Effector CD4-positive, alpha-beta T cell (primary cell): ENCODE results near the gene PATZ1.
"Not testable (repeated sequence)": the region's sequence is repeated elsewhere in the genome, so short reads cannot be mapped to it uniquely, and the experiment has no call there.

Experiments used
- DNase-seq: peaks from one replicate; pipeline ENCODE4 v3.0.0-alpha.2; 2020

PATZ1 gene

DNA sequence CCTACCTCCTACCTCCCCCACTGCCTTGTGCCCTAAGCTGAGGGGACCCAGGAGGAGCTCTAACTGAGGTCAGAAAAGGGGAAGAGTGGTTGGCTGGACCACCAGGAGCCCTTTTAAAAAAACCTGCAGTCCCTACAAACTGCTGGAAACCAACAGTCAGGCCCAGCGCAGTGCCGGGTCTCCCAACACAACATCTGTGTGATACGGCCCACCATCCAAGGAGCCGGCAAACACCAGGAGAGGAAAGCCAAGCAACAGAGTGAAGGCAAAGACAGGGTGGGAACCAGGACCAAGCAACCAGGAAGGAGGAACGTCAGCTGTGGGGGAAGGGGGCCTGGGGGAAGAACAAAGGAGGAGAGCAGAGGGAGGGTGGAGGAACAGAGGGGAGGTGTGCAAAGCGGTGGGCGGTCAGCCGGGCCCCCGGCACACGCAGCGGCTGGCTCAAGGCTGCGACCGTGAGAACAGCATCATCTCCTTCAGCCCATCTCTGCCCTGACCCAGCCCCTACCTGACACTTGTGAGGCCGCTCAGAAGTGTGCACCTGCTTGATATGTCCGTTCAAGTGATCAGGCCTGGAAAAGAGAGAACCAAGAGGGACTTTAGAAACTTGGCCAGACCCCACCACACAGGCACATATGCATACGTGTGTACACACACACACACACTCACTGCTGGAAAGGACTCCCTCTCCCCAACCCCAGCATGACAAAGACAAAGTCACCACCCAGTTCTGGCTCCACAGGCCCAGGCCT is 3.6 kb downstream of the PATZ1 start:
- no peak for DNase-seq

DNA sequence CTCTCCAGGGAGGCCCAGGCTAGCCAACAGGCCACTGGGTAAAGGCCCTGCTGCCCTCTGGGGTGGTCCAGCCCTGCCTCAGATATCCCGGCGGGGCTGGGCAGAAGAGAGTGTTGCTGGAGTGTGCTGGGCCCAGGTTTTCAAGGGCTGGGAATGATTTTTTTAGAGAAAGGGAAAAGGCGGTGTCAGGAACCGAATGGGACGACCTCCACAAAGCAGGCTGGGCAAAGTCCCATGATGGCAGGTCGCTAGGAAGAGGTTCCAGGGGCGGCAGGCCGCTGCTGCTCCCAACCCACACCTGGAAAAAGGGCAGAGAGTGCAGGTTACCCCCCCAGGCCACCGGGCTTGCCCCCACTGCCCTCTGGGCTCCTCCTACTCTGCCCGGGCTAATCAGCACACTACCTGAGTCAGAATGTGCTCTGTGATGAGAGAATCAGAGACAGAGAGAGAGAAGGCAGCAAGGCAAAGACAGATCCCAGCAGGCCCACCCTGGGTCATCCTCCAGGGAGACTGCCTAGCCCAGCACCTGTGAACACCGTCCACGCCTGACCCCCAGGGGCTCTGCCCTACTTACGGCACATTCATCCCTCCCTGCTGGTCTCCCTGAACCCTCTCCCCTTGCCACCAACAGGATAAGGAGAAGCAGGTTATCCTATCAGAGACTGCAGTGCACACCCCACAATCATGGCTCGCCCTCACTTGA is 4.6 kb downstream of the PATZ1 start:
- no peak for DNase-seq

DNA sequence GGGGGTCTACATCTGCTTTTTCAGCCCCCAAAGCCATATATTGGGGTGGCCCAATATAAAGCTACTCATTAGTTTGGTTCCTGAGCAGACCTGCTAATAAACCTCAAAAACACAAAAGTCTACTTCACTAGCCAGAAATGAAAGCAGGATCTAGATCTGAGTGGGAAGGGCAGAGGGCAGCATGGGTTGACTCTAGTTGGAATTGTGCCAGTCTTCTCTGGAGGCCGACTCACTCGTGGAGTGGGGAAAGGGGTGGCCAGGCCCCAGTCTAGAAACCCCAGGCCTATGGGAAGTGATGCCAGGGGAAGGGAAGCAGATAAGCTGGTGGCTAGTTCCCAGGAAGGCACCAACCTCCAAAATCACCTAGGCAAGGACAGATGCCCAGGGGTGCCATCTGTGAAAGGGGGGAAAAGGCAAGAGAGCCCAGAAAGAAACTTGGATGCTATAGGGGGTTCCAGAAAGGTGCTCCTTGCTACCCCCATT is 5.3 kb downstream of the PATZ1 start:
- no peak for DNase-seq

DNA sequence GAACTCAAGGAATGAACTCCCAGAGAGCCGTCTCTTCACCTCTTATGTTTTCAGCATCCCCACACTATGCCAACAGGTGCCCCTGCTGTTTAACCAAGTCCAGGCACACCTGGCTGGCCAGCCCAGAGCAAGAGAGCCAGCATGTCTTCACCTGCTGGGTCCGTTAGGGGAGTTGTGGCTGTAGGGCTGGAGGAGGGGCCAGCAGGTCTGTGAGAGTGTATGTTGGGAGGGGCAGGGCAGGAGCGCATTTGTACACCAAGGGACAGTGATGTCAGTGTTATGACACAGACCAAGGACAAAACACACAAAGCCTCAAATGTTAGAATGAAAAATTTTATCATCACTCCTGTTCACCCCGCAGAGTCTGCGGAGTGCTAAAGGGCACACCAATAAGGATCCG is 5.8 kb downstream of the PATZ1 start:
- DNase-seq: no peak

DNA sequence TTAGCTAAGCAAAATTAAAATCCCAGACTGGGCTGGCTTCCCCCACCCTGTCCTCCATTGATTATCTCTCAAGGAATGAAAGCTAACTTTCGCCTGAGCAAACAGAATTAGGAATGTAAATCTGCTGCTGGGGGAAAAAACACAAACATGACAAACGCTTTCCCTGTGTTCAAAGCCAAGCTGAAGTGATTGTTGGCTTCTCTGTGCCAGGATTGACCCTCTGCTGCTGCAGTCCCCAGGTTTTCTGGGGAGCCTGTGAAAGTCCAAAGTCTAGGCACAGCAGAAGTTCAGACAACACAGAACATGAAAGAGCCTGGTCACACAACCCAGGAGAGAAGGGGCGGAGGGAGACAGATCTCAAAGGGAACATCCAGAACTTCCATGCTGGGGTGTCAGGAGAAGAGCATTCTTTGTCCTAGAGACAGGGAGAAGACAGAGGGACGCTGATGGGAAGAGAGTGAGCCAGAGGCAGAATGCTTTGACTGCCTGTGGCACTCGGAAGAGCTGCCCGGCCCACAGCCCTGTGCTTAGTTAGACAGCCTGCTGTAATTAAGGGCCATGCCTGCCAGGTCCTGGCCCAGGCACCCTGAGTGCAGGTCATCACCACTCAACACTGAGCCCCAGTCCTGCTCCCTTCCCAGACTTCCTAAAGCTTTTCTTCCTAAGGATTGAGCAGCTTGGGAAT is 6.9 kb downstream of the PATZ1 start:
- DNase-seq: no peak

DNA sequence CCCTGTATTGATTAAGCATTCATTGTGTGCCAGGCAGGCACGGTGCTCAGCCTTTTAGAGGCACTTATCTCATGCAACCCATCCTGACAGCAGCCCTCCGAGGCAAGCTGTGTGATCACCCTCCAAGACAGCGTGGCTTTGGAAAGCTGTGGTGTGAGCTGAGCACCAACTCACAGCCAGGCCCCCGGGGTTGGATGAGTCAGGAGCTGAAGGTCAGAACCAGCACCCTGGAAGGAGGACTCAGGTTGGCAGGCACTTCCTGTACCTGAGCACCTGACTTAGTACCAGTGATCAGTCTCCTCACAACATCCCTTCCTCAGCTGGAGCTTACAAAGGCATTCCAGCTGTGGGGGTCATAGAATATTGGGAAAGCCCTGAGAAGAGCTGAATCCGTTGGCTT is 9.0 kb downstream of the PATZ1 start:
- no peak for DNase-seq

DNA sequence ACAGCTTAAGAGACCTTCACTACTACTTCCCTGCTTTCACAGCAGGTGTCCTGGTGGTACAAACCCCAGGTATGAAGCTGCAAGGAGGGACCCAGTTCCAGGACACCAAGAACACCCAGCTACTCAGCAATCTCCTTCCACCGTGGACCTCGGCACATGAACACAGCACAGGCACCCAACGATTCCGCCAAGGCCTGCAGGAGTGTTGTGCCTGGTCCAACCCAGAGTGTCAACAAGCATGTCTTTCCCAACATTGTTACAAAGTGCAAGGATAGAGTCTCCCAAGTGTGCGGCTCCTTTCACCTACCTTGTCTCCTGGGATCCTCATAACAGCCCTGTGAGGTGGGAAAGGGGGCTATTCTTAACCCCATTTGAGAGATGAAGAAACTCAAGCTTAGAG is 11.8 kb downstream of the PATZ1 start:
- no peak for DNase-seq

DNA sequence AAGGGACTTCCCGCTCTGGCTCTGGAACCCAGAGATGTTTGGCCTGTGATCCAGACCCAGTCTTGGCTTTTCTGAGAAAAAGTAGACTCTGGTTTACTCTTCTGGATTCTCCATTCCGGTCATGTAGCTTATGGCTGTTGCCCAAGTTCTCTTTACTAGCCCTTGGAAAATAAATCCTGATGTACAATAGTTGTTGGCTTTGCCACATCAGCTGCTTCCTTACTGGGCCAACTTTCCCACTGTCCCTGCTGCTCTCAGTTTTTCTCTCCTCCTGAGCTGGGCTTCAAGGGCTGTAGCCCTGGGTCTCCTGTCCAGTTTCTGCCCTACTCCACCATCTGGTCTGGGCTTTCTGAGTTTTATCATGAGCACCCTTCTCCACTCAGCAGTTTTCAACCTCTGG is 12.5 kb downstream of the PATZ1 start:
- DNase-seq: no peak

DNA sequence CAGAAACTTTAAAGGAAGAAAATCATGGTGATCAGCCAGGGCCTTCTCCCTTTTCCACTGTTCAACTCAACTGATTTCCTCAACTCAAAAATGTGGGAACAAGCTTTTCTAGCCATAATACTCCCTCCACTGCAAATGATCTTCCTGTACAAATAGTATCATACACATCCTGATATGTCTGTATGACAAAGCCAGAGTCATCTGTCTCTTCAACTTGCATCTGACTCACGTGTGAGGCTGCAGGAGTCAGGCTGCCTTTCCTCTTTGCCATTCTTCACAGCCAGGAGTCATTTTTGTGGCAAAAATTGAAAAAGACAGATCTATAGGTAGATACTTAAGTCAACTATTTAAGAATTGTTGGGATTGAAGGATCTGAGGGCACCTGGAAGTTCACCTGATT is 13.3 kb downstream of the PATZ1 start:
- DNase-seq: no peak

DNA sequence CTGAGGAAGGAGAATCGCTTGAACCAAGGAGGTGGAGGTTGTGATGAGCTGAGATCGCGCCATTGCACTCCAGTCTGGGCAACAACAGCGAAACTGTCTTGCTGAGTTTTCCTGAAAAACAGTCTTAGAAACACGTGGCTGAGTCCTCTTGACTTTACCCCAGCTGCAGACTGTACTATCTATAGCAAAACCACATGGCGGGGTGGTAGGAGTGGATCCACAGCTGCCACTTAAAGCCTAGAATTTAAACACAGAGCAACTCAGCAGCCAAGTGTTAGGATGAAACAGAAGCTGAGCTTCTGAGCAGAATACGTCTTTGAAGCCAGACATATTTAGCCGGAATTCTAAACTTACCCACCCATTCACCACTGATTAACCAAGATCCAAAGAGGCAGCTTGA is 14.1 kb downstream of the PATZ1 start:
- no peak for DNase-seq

DNA sequence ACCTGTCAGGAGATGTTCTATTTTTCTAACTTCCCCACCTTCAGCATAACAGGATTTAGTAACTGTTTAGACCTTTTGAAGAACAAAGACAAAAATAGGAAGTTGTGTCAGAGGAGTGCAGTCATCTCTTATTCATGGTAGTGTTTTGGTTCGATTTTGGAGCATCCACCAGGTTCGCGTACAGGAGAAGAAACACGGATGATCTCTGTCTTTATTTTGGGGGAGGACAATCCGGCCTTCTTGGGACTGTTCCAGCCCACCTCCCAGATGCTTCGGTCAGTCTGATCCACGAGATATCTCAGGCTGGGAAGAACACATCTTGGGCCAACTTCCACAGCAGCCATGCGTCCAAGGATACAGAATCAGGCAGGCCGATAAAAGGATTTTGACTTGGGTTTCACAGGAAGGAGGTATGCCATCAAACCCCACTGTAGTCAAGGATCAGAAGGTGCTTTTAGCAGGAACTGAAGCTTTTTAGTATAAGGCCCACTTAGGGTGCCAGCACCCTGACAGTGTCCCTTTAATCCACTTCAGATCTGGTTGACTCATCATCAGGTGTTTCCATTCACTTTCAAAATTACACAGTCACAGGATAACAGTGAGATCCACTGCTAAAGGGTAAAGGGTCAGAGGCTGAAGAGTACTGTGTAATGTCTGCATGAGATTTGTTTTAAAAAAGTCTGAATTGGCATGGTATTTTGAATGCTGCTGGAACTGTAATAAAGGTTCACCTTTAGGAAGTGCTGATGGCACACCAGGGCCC is 16.5 kb downstream of the PATZ1 start:
- DNase-seq: no peak

DNA sequence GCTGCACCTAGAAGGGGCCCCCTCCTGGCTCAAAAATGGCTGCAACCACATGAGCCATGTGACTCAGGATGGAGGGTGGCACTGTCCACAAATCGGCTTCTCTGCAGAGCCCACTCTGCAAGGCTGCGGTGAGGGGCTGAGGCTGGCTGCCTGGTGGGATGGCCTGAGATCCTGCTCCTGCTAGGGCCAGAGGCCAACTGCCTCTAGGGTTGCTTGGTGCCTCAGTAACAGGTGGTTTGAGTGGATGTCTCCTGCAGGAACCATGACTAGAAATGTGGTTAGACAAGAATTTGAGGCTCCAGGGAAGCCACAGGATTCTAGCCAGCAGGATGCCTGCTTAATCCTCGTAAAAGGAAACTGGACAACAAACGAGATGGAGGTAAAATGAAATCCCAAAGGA is 17.1 kb downstream of the PATZ1 start:
- no peak for DNase-seq

DNA sequence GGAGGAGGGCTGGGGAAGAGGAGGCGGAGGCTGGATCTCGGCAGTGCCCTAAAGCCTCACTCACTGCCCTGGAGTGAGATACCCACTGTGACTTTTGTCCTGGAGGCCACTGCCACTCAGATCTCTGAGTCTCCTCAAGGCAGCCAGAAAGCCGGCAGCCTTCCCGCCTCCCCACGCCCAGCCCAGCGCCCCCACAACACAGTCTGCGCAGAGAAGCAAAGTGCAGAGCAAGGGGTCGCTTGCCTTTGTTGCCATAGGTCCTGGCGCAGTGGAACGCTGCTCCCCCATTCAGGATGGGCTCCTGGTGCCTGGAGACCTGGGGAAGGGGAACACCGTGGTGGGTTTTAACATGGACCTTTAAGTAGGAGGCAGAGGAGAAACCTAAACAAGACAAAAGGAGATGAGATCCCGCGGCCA is 17.6 kb downstream of the PATZ1 start:
- no peak for DNase-seq

DNA sequence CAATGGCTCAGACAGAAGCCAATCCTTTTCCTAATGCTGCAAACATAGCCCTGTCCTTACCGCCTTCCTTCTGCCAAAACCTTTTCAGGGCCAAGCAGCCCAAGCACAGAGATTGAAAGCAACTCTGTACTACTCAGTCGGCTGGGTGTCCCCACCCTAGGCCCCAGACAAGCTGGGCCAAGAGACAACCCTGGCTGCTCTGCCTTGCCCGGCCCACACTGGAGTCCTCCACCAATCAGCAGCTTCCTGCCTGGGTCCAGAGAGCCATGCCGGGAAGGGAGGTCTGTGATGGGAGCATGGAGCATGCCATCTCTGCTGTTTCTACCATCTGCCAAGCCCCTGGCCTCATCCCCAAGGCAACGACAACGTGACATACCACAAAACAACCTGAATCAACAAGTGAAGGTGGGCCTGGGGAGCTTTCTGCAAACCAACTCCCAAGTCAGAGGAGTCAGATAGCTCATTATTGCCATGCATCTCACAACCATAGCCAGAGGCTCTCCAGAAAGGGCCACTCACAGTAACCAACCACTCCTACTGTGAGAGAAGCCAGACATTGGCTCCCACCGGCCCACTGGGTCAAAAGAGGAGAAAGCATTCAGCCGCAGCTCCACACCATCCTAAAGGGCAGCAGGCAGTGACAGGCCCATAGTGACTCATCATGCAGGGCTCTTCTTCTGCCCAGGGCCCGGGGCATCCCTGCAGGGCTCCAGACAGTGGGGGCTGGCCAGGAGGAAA is 18.2 kb downstream of the PATZ1 start:
- DNase-seq: no peak

DNA sequence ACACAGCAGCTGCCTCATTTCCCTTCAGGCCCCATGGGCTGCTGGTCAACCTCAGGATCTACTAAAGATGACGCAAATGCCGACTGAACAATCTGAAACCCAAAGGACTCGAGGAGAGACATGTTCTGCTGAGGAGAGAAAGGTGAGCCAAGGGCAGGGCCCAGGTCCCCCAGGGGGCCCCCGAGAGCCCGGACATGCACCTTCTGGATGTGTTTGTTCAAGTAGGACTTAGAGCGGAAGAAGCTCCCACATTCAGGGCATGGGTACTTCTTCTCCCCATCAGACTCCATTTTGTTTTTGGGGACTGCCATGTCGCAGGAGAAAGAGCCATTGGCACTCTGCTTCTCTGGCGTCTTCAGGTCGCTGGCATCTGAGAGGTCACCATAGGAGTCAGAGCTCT is 19.3 kb downstream of the PATZ1 start:
- no peak for DNase-seq

DNA sequence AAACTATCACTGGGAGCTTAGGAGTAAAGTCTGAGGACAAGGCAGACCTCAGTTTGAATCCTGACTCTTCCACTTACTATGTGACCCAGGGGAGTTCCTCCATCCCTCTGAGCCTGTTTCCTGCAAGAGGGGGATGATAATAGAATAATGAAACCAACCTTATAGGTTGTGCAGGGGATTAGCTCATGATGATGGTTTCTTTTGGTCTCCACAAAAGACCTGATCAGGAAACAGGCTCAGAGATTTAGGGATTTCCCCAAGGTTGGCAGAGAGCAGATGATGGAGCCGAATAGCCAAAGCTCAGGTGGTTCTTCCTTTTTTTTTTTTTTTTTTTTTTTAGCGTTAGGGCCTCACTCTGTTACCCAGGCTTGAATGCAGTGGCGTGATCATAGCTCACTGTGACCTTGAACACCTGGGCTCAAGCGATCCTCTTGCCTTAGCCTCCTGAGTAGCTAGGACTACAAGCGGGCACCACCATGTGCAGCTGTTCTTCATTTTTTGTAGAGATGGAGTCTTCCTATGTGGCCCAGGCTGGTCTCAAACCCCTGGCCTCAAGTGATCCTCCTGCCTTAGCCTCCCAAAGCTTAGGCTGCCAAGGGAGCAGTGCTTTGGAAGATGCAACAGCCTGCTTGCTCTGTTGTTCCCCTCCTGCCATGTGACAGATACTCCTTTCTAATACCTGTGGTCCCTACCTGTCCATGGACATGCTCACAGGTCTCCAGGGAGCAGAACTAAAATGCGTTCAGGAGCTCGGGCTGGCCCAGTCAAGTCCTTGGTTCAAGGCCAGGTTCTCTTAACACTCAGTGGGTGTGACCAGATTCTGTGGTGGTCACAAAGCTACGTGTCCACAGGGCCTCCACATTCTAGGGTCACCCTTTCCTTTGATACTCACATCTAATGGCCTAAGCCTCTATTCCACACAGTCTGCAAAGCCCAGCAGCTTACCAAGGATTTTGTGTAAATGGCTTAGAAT is 22.3 kb downstream of the PATZ1 start:
- DNase-seq: no peak

DNA sequence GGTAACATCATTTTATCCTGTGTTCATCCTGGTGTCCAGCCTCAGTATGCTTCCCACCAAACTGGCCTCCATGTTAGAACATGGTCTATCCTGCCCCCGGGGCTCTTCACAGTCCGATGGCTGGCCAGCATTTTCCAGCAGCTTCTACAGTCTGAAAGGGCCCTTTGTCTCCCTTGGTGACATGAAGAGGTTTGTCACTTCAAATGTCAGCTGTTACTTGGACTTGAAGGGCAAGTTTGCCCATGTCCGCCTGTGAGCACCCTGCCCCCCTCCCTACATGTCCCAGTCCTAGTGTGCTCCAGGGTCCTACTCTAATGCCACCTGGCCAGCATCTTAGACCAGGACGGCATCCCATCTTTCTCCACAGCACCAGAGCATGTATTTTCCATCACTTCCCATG is 24.7 kb downstream of the PATZ1 start:
- no peak for DNase-seq

DNA sequence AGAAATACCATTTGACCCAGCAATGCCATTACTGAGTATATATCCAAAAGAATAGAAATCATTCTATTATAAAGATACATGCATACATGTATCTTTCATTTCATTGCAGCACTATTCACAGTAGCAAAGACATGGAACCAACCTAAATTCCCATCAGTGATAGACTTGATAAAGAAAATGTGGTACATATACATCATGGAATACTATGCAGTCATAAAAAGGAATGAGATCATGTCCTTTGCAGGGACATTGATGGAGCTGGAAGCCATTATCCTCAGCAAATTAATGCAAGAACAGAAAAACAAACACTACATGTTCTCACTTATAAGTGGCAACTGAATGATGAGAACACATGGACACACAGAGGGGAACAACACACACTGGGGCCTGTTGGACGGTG is 31.9 kb downstream of the PATZ1 start:
- DNase-seq: not testable (repeated sequence)

DNA sequence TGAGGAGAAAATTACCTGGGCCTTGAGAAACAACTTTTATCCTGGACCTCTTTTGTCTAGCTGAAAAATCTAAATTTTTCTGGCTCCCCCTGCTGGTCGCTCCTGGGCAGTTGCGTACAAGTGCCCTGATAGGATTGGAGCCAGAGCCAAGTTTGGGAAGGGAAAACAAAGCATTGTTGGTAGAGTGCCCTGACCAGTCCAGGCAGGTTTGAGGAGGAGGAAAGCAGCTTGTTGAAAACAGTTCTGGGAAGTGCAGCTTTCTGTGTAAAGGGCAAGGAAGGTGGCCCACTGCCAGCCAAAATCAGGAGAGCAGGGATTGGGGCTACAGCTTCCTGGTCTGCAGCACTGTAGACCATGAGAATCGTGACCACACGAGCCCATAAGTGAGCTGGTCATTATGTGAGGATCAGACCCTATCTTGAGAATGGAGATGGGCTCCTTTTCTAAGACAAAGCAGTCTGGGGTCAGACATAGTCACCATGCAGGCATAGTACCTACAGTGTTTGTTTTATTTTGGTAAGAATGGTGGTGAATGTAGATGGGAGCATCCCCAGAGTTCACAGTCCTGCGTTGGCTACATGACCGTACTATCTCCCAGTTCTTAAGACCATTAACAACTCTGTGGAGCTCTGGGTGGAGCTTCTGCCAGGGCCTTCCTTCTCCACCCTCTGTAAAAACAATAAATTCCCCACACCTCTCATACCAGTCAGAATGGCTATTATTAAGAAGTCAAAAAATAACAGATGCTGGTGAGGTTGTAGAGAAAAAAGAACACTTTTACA is 32.6 kb downstream of the PATZ1 start:
- peak; percentile 58 for DNase-seq

DNA sequence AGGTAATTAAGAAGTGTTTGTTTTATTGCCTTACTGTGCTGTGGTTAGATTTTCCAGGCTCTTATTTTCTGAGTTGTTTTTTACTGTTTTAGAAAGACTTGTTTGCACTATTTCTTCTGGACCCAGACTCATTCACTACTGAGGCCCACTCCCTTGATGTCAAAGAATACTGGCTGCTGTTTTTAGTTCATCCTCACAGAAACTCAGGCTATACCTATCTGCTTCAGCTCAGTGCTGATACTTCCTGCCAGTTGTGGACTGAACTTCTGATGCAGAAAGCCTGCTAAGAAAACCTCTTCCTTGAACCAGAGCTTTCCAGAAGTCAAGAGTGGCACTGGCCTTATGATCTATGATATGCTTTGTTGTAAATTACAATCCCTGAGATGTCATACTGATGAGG is 38.0 kb downstream of the PATZ1 start:
- DNase-seq: no peak
